WI38 (cell line): ENCODE results near the gene DYNLT1.

ENCODE experiments used
- H3K4me3 ChIP-seq: 2 replicates; pipeline ENCODE4 v1.5.1; 2011; ENCODE audit warnings: low read depth, mild to moderate bottlenecking, control low read depth, low read length
- TF ChIP-seq, protein P1 (sequence below): IDR thresholded peaks from 2 replicates; pipeline ENCODE4 v1.5.1; 2012; ENCODE audit warnings: low read depth, mild to moderate bottlenecking, control low read depth, low read length

The DYNLT1 gene

DNA sequence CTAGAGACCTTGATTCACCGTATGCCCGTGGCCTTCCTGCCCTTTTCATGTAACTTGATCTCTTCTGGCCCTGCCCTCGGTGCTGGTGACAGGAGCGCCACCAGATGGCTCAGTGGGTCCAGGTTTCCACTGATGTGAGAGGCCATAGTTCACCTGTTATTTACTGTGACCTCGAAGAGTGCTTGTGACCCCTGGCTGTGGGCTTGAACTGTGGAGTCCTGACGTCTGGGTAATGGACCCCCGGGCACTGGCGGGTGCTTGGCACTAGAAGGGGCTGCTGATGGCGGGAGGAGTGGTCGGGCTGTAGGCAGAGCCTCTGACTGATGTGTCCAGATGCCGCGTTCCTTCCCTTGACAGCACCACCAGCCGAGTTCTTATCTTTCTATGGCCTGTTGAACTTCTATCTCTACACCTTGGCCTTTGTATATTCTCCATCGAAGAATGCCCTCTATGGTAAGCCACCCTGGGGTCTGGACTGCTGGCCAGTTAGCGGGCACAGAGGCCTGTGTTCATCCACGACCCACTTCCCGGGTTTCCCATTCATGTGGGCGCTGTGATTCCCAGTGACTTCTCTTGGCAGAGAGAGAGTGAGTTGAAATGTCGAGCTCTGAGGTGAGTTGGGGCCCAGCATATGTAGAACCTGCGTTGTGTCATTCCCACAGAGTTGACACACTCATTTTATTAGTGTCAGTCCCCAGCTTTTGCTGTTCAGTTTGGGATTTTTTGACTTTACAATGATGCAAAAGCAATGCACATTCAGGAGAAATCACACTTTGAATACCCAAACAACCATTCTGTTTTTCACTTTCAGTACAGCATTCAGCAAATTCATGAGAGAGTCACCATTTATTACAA is 14.9 kb downstream of the DYNLT1 start:
- TF ChIP-seq, protein P1, sequence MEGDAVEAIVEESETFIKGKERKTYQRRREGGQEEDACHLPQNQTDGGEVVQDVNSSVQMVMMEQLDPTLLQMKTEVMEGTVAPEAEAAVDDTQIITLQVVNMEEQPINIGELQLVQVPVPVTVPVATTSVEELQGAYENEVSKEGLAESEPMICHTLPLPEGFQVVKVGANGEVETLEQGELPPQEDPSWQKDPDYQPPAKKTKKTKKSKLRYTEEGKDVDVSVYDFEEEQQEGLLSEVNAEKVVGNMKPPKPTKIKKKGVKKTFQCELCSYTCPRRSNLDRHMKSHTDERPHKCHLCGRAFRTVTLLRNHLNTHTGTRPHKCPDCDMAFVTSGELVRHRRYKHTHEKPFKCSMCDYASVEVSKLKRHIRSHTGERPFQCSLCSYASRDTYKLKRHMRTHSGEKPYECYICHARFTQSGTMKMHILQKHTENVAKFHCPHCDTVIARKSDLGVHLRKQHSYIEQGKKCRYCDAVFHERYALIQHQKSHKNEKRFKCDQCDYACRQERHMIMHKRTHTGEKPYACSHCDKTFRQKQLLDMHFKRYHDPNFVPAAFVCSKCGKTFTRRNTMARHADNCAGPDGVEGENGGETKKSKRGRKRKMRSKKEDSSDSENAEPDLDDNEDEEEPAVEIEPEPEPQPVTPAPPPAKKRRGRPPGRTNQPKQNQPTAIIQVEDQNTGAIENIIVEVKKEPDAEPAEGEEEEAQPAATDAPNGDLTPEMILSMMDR = no peak

GRCh38 chr6:158628542-158628941 is 16.0 kb downstream of the DYNLT1 start:
- TF ChIP-seq, protein P1 = no peak
- no peak overlapping the region for H3K4me3 ChIP-seq

More for the DNA sequence above, 14.9 kb downstream of the DYNLT1 start:
- H3K4me3 ChIP-seq = no peak overlapping the region

DNA sequence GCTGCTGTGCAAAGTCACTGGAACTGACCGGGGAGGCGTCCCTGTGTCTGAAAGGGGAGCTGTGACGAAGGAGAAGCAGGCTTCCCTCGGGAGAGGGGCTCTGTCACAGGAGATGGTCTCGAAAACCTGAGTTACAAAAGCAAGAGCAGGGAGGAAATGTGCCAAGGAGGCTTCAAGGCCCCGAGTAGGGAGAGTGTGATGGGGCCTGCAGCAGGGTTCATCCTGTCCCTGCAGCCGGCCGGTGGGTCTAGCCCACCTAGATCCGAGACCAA is 16.7 kb downstream of the DYNLT1 start:
- TF ChIP-seq, protein P1 = no peak
- H3K4me3 ChIP-seq = no peak overlapping the region

DNA sequence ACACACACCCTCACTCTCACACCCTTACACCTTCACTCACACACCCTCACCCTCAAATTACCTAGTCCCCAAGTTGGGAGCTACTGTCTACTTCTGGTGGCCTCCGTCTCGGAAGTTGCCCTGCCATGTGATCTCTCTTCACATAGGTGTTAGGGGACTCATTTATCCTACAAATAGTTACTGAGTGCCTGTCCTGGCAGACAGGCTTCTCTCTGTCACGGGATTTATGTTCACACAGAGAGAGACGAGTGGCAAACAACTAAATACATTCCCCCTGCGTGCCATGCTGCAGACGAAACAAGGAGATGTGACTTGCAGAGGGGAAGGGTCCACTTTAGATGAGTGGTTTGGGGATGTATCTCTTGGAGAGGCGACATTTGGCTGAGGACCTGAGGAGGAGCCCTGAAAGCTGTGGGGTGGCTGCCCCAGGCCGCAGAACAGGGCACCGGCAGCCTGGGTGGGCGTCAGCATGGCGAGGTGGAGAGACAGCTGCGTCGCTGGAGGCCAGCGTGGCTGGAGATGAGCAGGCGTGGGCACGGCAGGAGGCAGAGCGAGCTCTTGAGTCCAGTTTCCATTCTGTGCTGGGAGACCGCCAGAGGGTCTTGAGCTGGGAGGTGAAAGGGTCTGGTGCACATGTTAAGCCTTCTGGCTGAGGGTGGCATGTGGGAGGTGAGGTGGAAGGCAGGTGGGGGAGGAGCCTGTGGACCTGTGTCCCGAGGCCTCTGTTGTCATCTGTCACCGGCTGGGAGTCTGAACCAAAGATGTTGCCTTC is 17.2 kb downstream of the DYNLT1 start:
- TF ChIP-seq, protein P1 = no peak
- H3K4me3 ChIP-seq = no peak overlapping the region

DNA sequence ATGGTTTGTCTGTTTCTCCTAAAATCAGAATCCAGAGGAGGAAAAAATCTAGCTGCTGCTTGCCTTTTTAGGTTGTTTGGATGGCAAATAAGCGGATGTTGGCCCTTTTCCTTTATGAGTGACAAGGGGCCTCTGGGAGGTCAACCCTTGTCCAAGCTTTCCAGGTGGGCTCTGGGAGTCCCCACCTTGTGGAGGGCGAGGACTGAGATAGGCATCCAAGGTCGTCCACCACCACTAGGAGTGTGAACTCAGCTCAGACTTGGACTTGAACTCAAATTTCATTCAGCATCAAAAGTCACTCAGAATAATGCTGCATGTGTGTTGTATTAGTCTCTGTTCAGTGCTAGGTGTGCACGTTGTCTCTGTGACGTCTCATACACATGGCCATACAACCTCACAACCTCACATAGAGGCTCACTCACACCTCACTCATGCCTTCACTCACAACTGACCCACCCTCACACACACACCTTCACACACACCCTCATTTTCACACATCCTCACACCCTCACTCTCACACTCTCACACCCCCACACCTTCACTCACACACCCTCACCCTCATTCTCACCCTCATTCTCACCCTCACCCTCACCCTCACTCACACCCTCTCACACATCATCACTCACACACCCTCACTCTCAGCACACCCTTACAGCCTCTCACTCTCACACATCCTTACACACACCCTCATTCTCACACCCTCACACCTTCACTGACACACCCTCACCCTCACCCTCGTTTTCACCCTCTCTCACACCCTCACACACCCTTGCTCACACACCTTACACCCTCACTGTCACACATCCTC is 18.0 kb downstream of the DYNLT1 start:
- TF ChIP-seq, protein P1 = no peak

DNA sequence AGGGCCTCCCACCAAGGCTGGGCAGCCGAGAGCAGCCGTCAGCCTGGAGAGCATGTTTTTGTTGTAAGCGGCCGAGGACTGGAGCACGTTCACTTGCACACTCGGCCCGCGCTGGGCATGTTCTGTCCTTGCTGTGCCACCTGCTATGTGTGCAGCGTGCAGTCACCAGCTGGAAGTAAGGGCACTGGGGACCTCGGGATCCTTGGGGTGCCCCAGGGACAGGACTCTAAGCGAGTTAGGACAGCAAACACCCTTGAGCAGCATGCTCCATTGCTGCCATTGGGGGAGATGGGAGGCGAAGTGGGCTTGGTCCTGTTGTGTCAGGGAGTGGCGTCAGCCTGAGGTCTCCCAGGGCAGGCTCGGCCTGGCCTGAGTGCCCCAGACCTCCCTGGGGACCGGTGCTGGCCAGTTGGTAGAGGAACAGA is 18.6 kb downstream of the DYNLT1 start:
- H3K4me3 ChIP-seq = no peak overlapping the region
- TF ChIP-seq, protein P1 = no peak

More for the DNA sequence above, 18.0 kb downstream of the DYNLT1 start:
- H3K4me3 ChIP-seq = no peak overlapping the region
